GM13976 (cell line): Measurements from ENCODE around the gene B3GALT2.

Source experiments
- DNase-seq: peaks from one replicate; pipeline ENCODE4 v3.0.0; 2012; ENCODE audit warnings: low spot score
- in situ Hi-C: fragments of 300-500 bp; cut with MboI; formaldehyde crosslinking; loops from one replicate; pipeline ENCODE4 v1.12.0; 2022; ENCODE audit warnings: low sequenced_read_pairs, mixed read lengths, inconsistent platforms; ENCODE audit not compliant: unreplicated experiment
- TF ChIP-seq, protein P1 (sequence below): IDR thresholded peaks from 2 replicates; pipeline ENCODE4 v1.5.1; 2012; ENCODE audit warnings: borderline replicate concordance, mild to moderate bottlenecking; ENCODE audit not compliant: insufficient read depth; ENCODE audit errors: extremely low read depth, missing control alignments, control extremely low read depth

B3GALT2 gene

GRCh38 chr1:193216920-193217319 is 30.5 kb upstream of the B3GALT2 start:
- TF ChIP-seq, protein P1, sequence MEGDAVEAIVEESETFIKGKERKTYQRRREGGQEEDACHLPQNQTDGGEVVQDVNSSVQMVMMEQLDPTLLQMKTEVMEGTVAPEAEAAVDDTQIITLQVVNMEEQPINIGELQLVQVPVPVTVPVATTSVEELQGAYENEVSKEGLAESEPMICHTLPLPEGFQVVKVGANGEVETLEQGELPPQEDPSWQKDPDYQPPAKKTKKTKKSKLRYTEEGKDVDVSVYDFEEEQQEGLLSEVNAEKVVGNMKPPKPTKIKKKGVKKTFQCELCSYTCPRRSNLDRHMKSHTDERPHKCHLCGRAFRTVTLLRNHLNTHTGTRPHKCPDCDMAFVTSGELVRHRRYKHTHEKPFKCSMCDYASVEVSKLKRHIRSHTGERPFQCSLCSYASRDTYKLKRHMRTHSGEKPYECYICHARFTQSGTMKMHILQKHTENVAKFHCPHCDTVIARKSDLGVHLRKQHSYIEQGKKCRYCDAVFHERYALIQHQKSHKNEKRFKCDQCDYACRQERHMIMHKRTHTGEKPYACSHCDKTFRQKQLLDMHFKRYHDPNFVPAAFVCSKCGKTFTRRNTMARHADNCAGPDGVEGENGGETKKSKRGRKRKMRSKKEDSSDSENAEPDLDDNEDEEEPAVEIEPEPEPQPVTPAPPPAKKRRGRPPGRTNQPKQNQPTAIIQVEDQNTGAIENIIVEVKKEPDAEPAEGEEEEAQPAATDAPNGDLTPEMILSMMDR = no peak
- in situ Hi-C loops = no loop called here
- no peak for DNase-seq

- in situ Hi-C loops = no loop called here
- TF ChIP-seq, protein P1 = no peak
- no peak for DNase-seq
Measured at GRCh38 chr1:193213998-193214397, 27.6 kb upstream of the B3GALT2 start.

GRCh38 chr1:193212637-193213036 is 26.2 kb upstream of the B3GALT2 start:
- TF ChIP-seq, protein P1 = no peak
- DNase-seq = no peak
- in situ Hi-C loops = no loop called here

- in situ Hi-C loops = no loop called here
- DNase-seq = no peak
- TF ChIP-seq, protein P1 = no peak
Measured at GRCh38 chr1:193211539-193211938, 25.1 kb upstream of the B3GALT2 start.

- in situ Hi-C loops = no loop called here
- TF ChIP-seq, protein P1 = no peak
- DNase-seq = no peak
Measured at GRCh38 chr1:193210996-193211395, 24.6 kb upstream of the B3GALT2 start.

DNA sequence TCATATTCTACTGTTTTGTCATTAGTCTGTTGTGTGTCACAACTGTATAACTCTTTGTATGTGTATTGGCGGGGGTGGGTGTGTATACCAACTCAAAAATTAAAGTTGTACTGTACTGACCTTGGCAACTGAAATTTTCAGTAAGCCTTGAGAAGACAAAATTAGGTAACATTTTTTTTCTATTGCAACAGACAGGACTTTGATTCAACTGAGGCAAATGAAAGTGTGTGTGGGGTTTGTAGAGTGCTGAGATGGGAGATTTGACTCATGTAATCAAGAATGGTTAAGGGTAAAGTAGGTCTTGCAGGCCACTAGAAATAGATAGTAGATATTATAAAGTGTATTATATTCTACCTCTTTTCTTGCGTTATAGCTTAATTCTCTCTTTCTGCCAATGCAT is 14.6 kb upstream of the B3GALT2 start:
- no peak for DNase-seq
- in situ Hi-C loops = no loop called here
- TF ChIP-seq, protein P1 = no peak

GRCh38 chr1:193199940-193200339 is 13.5 kb upstream of the B3GALT2 start:
- TF ChIP-seq, protein P1 = no peak
- DNase-seq = no peak
- in situ Hi-C loops = no loop called here
